ENCODE measurements around the gene ACOX1. TPM values are rescaled to one million over a fixed set of nuclear protein-coding genes. Genes with fewer than 3 reads are reported as not detected.
A peak's percentile ranks its signal among the peaks of the same experiment; 100 is the strongest.

ACOX1 gene
- 9.7 and 12.2 TPM in 2 replicates for total RNA-seq (ENCODE audit: low replicate concordance)

GRCh38 chr17:75978938-75979704 lies at the start of gene ACOX1, which contains the start of gene TEN1:
Gene ACOX1 (minus strand): TSS chr17:75979166. CDS start chr17:75979073, 93 bp downstream.
Gene TEN1 (plus strand): TSS chr17:75979240. CDS start chr17:75986193, 6,953 bp downstream.
- Histone ChIP-seq H3K9me3 (ENCODE audit: low read depth) (no peaks in the 10 kb centered on the region), H3K4me1 (peaks cover 14% of the 10 kb centered on the region), H3K36me3 (no peaks in the 10 kb centered on the region), H3K4me2 (peak within 1 kb of the TSS; percentile 82), H3K9ac (peak within 1 kb of the TSS; percentile 51), H4K20me1 (ENCODE audit: low read depth) (no peaks in the 10 kb centered on the region), H3K27me3 (no peaks in the 10 kb centered on the region), H3K4me3 (peak within 1 kb of the TSS; percentile 74), H3K27ac (peak within 1 kb of the TSS; percentile 97), H3K79me2 (ENCODE audit: low read depth) (peaks cover 26% of the 10 kb centered on the region), H2AFZ (replicated peaks) (peak within 1 kb of the TSS; percentile 81), H3F3A (ENCODE audit: low read depth) (peaks cover 40% of the 10 kb centered on the region)
- TF ChIP-seq EZH2phosphoT487 (IDR thresholded peaks at IDR 0.05) (no peak), CTCF (IDR thresholded peaks at IDR 0.05) (peak; percentile 39)
- Mint-ChIP-seq H3K36me3 (peaks cover 10% of the 10 kb centered on the region), H3K4me1 (peaks cover 41% of the 10 kb centered on the region), H3K27ac (peak within 1 kb of the TSS; percentile 99), H3K9me3 (no peaks in the 10 kb centered on the region), H3K4me3 (peak within 1 kb of the TSS; percentile 95), H3K27me3 (ENCODE audit: insufficient read depth, low read depth) (peaks cover 2% of the 10 kb centered on the region)
- DNase-seq (ENCODE audit: low spot score) = peak; percentile 98

GRCh38 chr17:76027159-76027839 lies 48.3 kb upstream of the ACOX1 start, which contains the start of gene EVPL:
Gene EVPL (minus strand): TSS chr17:76027306. CDS start chr17:76027198, 108 bp downstream.
- Mint-ChIP-seq H3K4me3 (no peak within 1 kb of the TSS), H3K27me3 (ENCODE audit: insufficient read depth, low read depth) (peaks cover 3% of the 10 kb centered on the region), H3K36me3 (no peaks in the 10 kb centered on the region), H3K27ac (no peak within 1 kb of the TSS), H3K9me3 (no peaks in the 10 kb centered on the region), H3K4me1 (peaks cover 14% of the 10 kb centered on the region)
- Histone ChIP-seq H3K27me3 (no peaks in the 10 kb centered on the region), H3K9me3 (ENCODE audit: low read depth) (no peaks in the 10 kb centered on the region), H2AFZ (replicated peaks) (no peak within 1 kb of the TSS), H3K36me3 (no peaks in the 10 kb centered on the region), H3K4me2 (no peak within 1 kb of the TSS), H4K20me1 (ENCODE audit: low read depth) (peaks cover 5% of the 10 kb centered on the region), H3F3A (ENCODE audit: low read depth) (peaks cover 21% of the 10 kb centered on the region), H3K4me3 (no peak within 1 kb of the TSS), H3K27ac (no peak within 1 kb of the TSS), H3K9ac (no peak within 1 kb of the TSS), H3K4me1 (peaks cover 5% of the 10 kb centered on the region), H3K79me2 (ENCODE audit: low read depth) (no peaks in the 10 kb centered on the region)
- DNase-seq (ENCODE audit: low spot score) = no peak
- no peak for TF ChIP-seq EZH2phosphoT487 (IDR thresholded peaks at IDR 0.05)
- TF ChIP-seq EZH2 (IDR thresholded peaks at IDR 0.05) = no peak
- no peak for TF ChIP-seq CTCF (IDR thresholded peaks at IDR 0.05)

- Mint-ChIP-seq H3K27me3 (ENCODE audit: insufficient read depth, low read depth) (peaks cover 3% of the 10 kb centered on the region), H3K9me3 (no peaks in the 10 kb centered on the region), H3K4me3 (no peak overlapping the region), H3K27ac (no peak overlapping the region), H3K4me1 (peaks cover 14% of the 10 kb centered on the region), H3K36me3 (no peaks in the 10 kb centered on the region)
- no peak overlapping the region for H3K9ac ChIP-seq
- no peak for DNase-seq (ENCODE audit: low spot score)
- TF ChIP-seq EZH2 (IDR thresholded peaks at IDR 0.05) (no peak), EZH2phosphoT487 (IDR thresholded peaks at IDR 0.05) (no peak), CTCF (IDR thresholded peaks at IDR 0.05) (no peak)
- no peak overlapping the region for H3K4me2 ChIP-seq
- H3K9me3 ChIP-seq (ENCODE audit: low read depth) = no peaks in the 10 kb centered on the region
- H3K4me3 ChIP-seq = no peak overlapping the region
- H3K27me3 ChIP-seq = no peaks in the 10 kb centered on the region
- peaks cover 5% of the 10 kb centered on the region for H4K20me1 ChIP-seq (ENCODE audit: low read depth)
- H3K27ac ChIP-seq = no peak overlapping the region
- peaks cover 21% of the 10 kb centered on the region for H3F3A ChIP-seq (ENCODE audit: low read depth)
- H2AFZ ChIP-seq (replicated peaks) = no peak overlapping the region
- H3K79me2 ChIP-seq (ENCODE audit: low read depth) = no peaks in the 10 kb centered on the region
- H3K4me1 ChIP-seq = peaks cover 5% of the 10 kb centered on the region
- H3K36me3 ChIP-seq = no peaks in the 10 kb centered on the region
Measured at GRCh38 chr17:76026714-76027158, 47.8 kb upstream of the ACOX1 start.
